HUES48 (cell line): ENCODE data around the gene CDY1B.
"Not testable (repeated sequence)": the region's sequence is repeated elsewhere in the genome, so short reads cannot be mapped to it uniquely, and the experiment has no call there.

Experiments
- H3K27ac ChIP-seq: one replicate; pipeline ENCODE4 v1.7.0; 2013; ENCODE audit warnings: low read depth, low read length, inconsistent platforms
- H3K27me3 ChIP-seq: 2 replicates; pipeline ENCODE4 v1.6.1; 2013; ENCODE audit warnings: mild to moderate bottlenecking, low read length; ENCODE audit not compliant: control insufficient read depth, insufficient read depth
- H3K36me3 ChIP-seq: 2 replicates; pipeline ENCODE4 v1.6.1; 2013; ENCODE audit warnings: low read length; ENCODE audit not compliant: control insufficient read depth, insufficient read depth
- H3K4me1 ChIP-seq: 2 replicates; pipeline ENCODE4 v1.6.1; 2013; ENCODE audit warnings: mild to moderate bottlenecking, low read length; ENCODE audit not compliant: control insufficient read depth, insufficient read depth
- H3K4me3 ChIP-seq: 2 replicates; pipeline ENCODE4 v1.5.1; 2013; ENCODE audit warnings: mild to moderate bottlenecking, low read depth, low read length
- H3K9ac ChIP-seq: 2 replicates; pipeline ENCODE4 v1.6.1; 2013; ENCODE audit warnings: mild to moderate bottlenecking, low read depth, low read length, moderate library complexity
- H3K9me3 ChIP-seq: 2 replicates; pipeline ENCODE4 v1.6.1; 2013; ENCODE audit warnings: low read length; ENCODE audit not compliant: control insufficient read depth, insufficient read depth

CDY1B gene

GRCh38 chrY:24047919-24048318 is at the start of gene CDY1B:
CDY1B (minus strand) TSS chrY:24048019; CDS start chrY:24047688, 331 bp downstream.
- H3K4me1 ChIP-seq, H3K27ac ChIP-seq, H3K9me3 ChIP-seq, H3K27me3 ChIP-seq, H3K9ac ChIP-seq, H3K4me3 ChIP-seq, H3K36me3 ChIP-seq: not testable (repeated sequence)

GRCh38 chrY:24049525-24049924 is 1.7 kb upstream of the CDY1B start:
- H3K9me3 ChIP-seq, H3K9ac ChIP-seq, H3K27ac ChIP-seq, H3K4me1 ChIP-seq, H3K27me3 ChIP-seq, H3K4me3 ChIP-seq, H3K36me3 ChIP-seq: not testable (repeated sequence)

- not testable (repeated sequence) for H3K27ac ChIP-seq, H3K27me3 ChIP-seq, H3K9me3 ChIP-seq, H3K4me3 ChIP-seq, H3K9ac ChIP-seq, H3K36me3 ChIP-seq, H3K4me1 ChIP-seq
These were observed 4.6 kb downstream of the CDY1B start for GRCh38 chrY:24043209-24043608.

- not testable (repeated sequence) for H3K27me3 ChIP-seq, H3K9me3 ChIP-seq, H3K36me3 ChIP-seq, H3K9ac ChIP-seq, H3K27ac ChIP-seq, H3K4me3 ChIP-seq, H3K4me1 ChIP-seq
These were observed 8.7 kb downstream of the CDY1B start for GRCh38 chrY:24039008-24039718.

- H3K9ac ChIP-seq, H3K36me3 ChIP-seq, H3K27me3 ChIP-seq, H3K27ac ChIP-seq, H3K4me1 ChIP-seq, H3K9me3 ChIP-seq, H3K4me3 ChIP-seq: not testable (repeated sequence)
These were observed 21.4 kb downstream of the CDY1B start for GRCh38 chrY:24026212-24027103.
